ENCODE results near the gene RHOBTB3.
"Not testable (repeated sequence)": the region's sequence is repeated elsewhere in the genome, so short reads cannot be mapped to it uniquely, and the experiment has no call there.

DNA sequence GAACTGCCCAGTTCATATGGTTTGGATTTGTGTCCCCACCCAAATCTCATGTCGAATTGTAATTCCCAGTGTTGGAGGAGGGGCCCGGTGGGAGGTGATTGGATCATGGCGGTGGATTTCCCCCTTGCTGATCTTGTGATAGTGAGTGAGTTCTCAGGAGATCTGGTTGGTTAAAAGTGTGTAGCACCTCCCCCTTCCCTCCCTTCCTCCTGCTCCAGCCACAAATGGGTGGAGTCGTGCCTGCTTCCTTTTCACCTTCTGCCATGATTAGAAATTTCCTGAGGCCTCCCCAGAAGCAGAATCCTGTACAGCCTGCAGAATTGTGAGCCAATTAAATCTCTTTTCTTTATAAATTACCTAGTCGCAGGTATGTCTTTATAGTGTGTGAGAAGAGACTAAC, 24.9 kb upstream of the RHOBTB3 start:
- TF ChIP-seq ZFP30 (CRISPR knock-in tag; IDR thresholded peaks at IDR 0.05); TSHZ2 (CRISPR knock-in tag; IDR thresholded peaks at IDR 0.05); CSRNP3 (CRISPR knock-in tag; IDR thresholded peaks at IDR 0.05); CSDC2 (CRISPR knock-in tag; IDR thresholded peaks at IDR 0.05); TCF4 (CRISPR knock-in tag; IDR thresholded peaks at IDR 0.05; ENCODE audit: borderline replicate concordance); ZNF565 (CRISPR knock-in tag; conservative IDR thresholded peaks at IDR 0.05; ENCODE audit: low read depth); ARNTL (CRISPR knock-in tag; IDR thresholded peaks at IDR 0.05; ENCODE audit: borderline replicate concordance, low read depth); ZNF70 (CRISPR knock-in tag; IDR thresholded peaks at IDR 0.05); ESRRG (CRISPR knock-in tag; IDR thresholded peaks at IDR 0.05); ZFP3 (CRISPR knock-in tag; IDR thresholded peaks at IDR 0.05): not testable (repeated sequence)

Measured in SK-N-SH treated with all-trans-retinoic acid at 6 μM for 48 hours (cell line).